Right lobe of liver (tissue), 6 donors: Measurements from ENCODE around the gene BCL6. TPM values are rescaled to one million over a fixed set of nuclear protein-coding genes. Genes with fewer than 3 reads are reported as not detected.

Experiments used
- ATAC-seq, 4 donors: fragments of 200-7000 bp; cut with Tn5 transposase; one replicate each; pipeline ENCODE4 v1.9.1; 2020; ENCODE audit warnings: mild to moderate bottlenecking in 4 of 4, moderate library complexity in 4 of 4
- DNase-seq, 3 donors: peaks; one replicate each; pipeline ENCODE4 v3.0.0-alpha.2; 2020
- H3K27ac ChIP-seq, 3 donors: fragments of 200-600 bp; one replicate each; pipeline ENCODE4 v1.8.0; 2022
- H3K27me3 ChIP-seq, 2 donors: fragments of 200-600 bp; one replicate each; pipeline ENCODE4 v1.8.0; 2022
- H3K36me3 ChIP-seq, 4 donors: fragments of 200-600 bp; sonication (generic) in 1 of 4; one replicate each; pipeline versions ENCODE4 v1.5.1 to v1.8.0; 2017 to 2022; ENCODE audit warnings: control low read depth in 1 of 4
- H3K4me1 ChIP-seq, 4 donors: fragments of 200-600 bp; sonication (generic) in 1 of 4; one replicate each; pipeline versions ENCODE4 v1.5.1 to v1.8.0; 2017 to 2022; ENCODE audit warnings: control low read depth in 1 of 4
- H3K4me3 ChIP-seq, 3 donors: fragments of 200-600 bp; one replicate each; pipeline ENCODE4 v1.8.0; 2022
- H3K9me3 ChIP-seq, 4 donors: fragments of 200-600 bp; sonication (generic) in 1 of 4; one replicate each; pipeline versions ENCODE4 v1.5.1 to v1.8.0; 2017 to 2022; ENCODE audit warnings: control low read depth in 1 of 4
- CTCF ChIP-seq, 4 donors: fragments of 200-600 bp in 3 of 4; fragments of 450-650 bp in 1 of 4; IDR thresholded peaks; one replicate each; pipeline versions ENCODE4 v1.5.1 to v1.8.0; 2016 to 2022; ENCODE audit warnings: antibody characterized with exemption in 4 of 4, mild to moderate bottlenecking in 2 of 4
- POLR2A ChIP-seq: fragments of 450-650 bp; IDR thresholded peaks from one replicate; pipeline ENCODE4 v1.6.1; 2017; ENCODE audit warnings: antibody characterized with exemption, mild to moderate bottlenecking
- WGBS: methylation state at CpG from one replicate; pipeline ENCODE4 v1.1.6; 2018; ENCODE audit warnings: low coverage, low lambda C conversion rate; ENCODE audit not compliant: insufficient coverage; ENCODE audit errors: missing lambda C conversion rate; 5-methylcytosine and 5-hydroxymethylcytosine counted together
- intact Hi-C, 2 donors: fragments of 100-400 bp; cut with DNase I; formaldehyde crosslinking; loops; one replicate each; pipeline versions ENCODE4 v1.11.2 to v1.14.1; 2022
- total RNA-seq, 6 experiments: library from RNA; depleted of rRNA in 2 of 6; stranded (reverse); fragments of >200 nt in 2 of 6; fragmentation: NEBNext Ultra II Directional in 3 of 6; extraction: Animal tissue kit (Norgen Biotek cat#: 25700) in 3 of 6; gene quantifications; one replicate each; pipeline versions ENCODE4 v1.1.0 to v1.2.4, GENCODE V29; 2016 to 2023
- donor health status: DM: no; HTN: yes; CAD: no.
- donor health status: DM: no; HTN: no; CAD: no.
- donor health status: DM: no; HTN: no; CAD: no.
- donor health status: DM: no; HTN: yes; CAD: no.
- donor health status: DM: no; HTN: yes; CAD: no.

Gene BCL6
- total RNA-seq, 6 experiments from 2014 or later = 29.1 to 67.5 (median 41.8) TPM

- H3K4me1 ChIP-seq = peaks cover 0 to 35% (median 9%) of the 10 kb centered on the region in 4 donors
- intact Hi-C loops = loop anchor here in 1 of 2 donors (10.0 kb wide), 2 partner anchors 1199 to 1409 kb away; no protein-coding TSS in a partner anchor
- TF ChIP-seq CTCF (IDR thresholded peaks at IDR 0.05) (no peak), POLR2A (no peak)
- no peaks in the 10 kb centered on the region for H3K9me3 ChIP-seq
- WGBS = 0% methylated on average over 6 of the region's 6 CpGs
- ATAC-seq (no peak), DNase-seq (no peak)
- H3K4me3 ChIP-seq = peak overlapping the region; percentile 67 to 73 (median 67)
- H3K27me3 ChIP-seq = no peaks in the 10 kb centered on the region
- peak overlapping the region; percentile 99 to 100 (median 99) for H3K27ac ChIP-seq
- no peaks in the 10 kb centered on the region for H3K36me3 ChIP-seq
These were observed 782 bp upstream of the BCL6 start for GRCh38 chr3:187746059-187746441.

DNA sequence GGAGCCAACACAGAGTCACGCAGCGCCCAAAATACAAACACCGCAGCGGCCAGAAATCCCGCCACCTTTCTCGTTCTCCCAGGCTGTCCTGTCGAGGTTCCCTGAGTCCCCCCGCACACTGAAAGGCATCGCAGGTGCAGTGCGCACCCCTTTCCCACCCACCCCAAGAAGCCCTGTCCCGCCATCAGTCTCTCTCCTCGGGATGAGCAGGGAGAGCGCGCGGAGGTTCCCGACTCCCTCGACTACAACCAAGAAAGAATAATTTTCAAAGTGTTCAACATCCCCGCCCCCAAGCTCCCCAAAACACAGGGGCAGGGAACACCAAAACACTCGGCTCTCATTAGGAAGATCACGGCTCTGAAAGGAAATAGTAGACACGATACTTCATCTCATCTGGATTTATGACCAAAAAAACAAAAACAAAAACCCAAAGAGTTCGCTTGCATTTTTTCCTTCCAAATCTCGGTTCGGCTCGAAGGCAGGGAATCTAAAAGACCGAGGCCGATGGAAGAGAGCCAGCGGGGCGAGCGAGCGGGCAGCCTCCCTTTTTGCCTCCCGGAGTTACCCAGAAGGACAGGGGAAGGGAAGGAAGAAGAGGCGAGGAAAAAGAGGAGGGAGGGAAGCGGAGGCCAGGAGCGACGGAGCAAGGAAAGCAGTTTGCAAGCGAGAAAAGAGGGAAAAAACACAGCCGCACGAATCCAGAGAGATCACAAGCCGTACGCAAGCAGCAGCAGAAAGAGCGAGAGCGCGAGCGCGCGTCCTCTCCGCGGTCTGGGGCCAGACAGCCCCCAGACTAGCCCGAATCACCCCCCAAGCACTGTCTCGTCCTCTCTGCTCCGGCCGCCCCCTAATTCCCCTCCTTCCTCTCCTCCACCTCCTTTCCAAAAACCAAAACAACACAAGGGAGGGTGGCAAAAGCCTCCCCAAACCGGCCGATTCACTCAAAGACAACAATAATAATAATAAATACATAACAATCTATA lies 808 bp downstream of the BCL6 start:
- Histone ChIP-seq H3K4me3 (peak overlapping the region; percentile 67 to 73 (median 67)), H3K9me3 (no peaks in the 10 kb centered on the region), H3K4me1 (peaks cover 0 to 30% (median 9%) of the 10 kb centered on the region in 4 donors), H3K27ac (peak overlapping the region; percentile 99 to 100 (median 99)), H3K27me3 (no peaks in the 10 kb centered on the region), H3K36me3 (no peaks in the 10 kb centered on the region)
- peak; percentile 7 to 34 (median 14) for ATAC-seq
- TF ChIP-seq POLR2A = no peak
- no peak for TF ChIP-seq CTCF (IDR thresholded peaks at IDR 0.05)
- intact Hi-C loops = loop anchor here in 1 of 2 donors (10.0 kb wide), 2 partner anchors 1200 to 1410 kb away; no protein-coding TSS in a partner anchor
- peak; percentile 66 to 75 (median 68) for DNase-seq
- under 1% methylated on average over 38 of the region's 55 CpGs for WGBS

DNA sequence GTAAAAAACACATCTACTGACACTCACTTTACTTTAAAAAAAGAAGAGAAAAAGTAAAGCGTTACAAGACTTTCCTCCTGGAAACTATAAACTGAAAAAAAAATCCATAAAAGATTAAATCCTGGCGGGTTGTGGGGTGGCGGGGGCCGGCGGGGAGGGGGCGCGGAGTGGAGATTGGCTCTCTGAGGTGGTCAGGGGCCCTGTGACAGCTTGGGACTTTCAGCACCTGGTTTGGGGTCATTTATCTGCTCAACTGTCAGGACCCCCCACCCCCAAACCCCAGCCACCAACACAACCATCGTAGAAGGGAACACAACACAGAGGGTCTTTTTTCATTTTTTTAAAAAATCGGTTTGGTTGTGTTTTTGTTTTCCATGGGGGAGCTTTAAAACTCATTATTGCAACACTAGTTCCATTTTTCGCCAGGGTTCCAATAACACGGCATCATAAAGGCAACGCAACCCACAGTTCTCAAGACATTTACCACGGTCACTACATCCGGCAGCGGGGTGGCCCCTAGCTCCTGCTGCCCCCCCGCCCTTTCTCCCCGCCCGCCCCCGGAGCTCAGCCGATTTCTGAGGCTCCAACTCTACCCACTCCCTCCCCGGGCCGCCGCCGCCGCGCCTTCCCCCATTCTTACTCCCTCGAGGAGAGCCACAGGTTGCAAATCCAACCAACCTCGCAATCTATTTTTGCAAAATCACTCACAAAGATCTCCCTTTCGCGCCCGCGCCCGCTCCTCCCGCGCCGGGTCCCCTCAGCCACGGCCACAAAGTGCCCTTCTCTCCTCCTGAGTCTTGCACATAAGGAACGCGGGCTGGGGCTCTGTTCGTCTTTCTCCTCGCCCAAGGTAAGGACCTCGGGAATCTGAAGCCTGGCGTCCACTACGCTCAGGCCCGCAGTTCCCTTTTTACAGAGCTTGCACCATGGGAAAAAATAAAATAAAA lies 1.8 kb downstream of the BCL6 start:
- H3K4me3 ChIP-seq = peak overlapping the region; percentile 67 to 73 (median 67)
- H3K27ac ChIP-seq = peak overlapping the region; percentile 99 to 100 (median 99)
- ATAC-seq = peak in 2 of 4 donors; percentile 1
- peaks cover 0 to 20% (median 8%) of the 10 kb centered on the region in 4 donors for H3K4me1 ChIP-seq
- 2% methylated on average over 45 of the region's 45 CpGs for WGBS
- intact Hi-C loops = loop anchor here in 1 of 2 donors (10.0 kb wide), 2 partner anchors 1201 to 1411 kb away; no protein-coding TSS in a partner anchor
- peak in 2 of 3 donors; percentile 74 to 78 for DNase-seq
- no peaks in the 10 kb centered on the region for H3K9me3 ChIP-seq
- no peaks in the 10 kb centered on the region for H3K27me3 ChIP-seq
- no peak for TF ChIP-seq POLR2A
- no peak for TF ChIP-seq CTCF (IDR thresholded peaks at IDR 0.05)
- H3K36me3 ChIP-seq = no peaks in the 10 kb centered on the region
